Anterior cingulate cortex (tissue), 58 donors: ENCODE measurements around the gene ULK2.
"Not testable (repeated sequence)": the region's sequence is repeated elsewhere in the genome, so short reads cannot be mapped to it uniquely, and the experiment has no call there.

ENCODE experiments used
- DNase-seq, 58 donors: peaks; one replicate each; lab custom pipeline; 2025; lab: John Stamatoyannopoulos, UW

Gene ULK2

GRCh38 chr17:19867329-19868078 lies at the start of gene ULK2:
Gene ULK2 (minus strand): TSS chr17:19867936. CDS start chr17:19867417, 519 bp downstream.
- DNase-seq, result peak in 51 of 58 donors; percentile 16 to 75 (median 60)

- no peak for DNase-seq
Observed at GRCh38 chr17:19915245-19915978, 47.7 kb upstream of the ULK2 start.

- DNase-seq, result no peak
Observed at GRCh38 chr17:19911033-19911432, 43.3 kb upstream of the ULK2 start.

GRCh38 chr17:19909139-19909538 lies 41.4 kb upstream of the ULK2 start:
- no peak for DNase-seq

GRCh38 chr17:19905502-19905901 lies 37.8 kb upstream of the ULK2 start:
- DNase-seq, result no peak

- DNase-seq, result peak in 26 of 58 donors; percentile 3 to 47 (median 18)
Observed at GRCh38 chr17:19904924-19905323, 37.2 kb upstream of the ULK2 start.

GRCh38 chr17:19904412-19904811 lies 36.7 kb upstream of the ULK2 start:
- no peak for DNase-seq

GRCh38 chr17:19900809-19901208 lies 33.1 kb upstream of the ULK2 start:
- no peak for DNase-seq

- no peak for DNase-seq
Observed at GRCh38 chr17:19897903-19898302, 30.2 kb upstream of the ULK2 start.

GRCh38 chr17:19897090-19897837 lies 29.5 kb upstream of the ULK2 start:
- DNase-seq, result no peak

GRCh38 chr17:19896679-19897078 lies 28.9 kb upstream of the ULK2 start:
- DNase-seq, result no peak

- DNase-seq, result not testable (repeated sequence)
Observed at GRCh38 chr17:19890554-19890953, 22.8 kb upstream of the ULK2 start.

GRCh38 chr17:19890001-19890400 lies 22.3 kb upstream of the ULK2 start:
- DNase-seq, result not testable (repeated sequence)

GRCh38 chr17:19886116-19886515 lies 18.4 kb upstream of the ULK2 start:
- DNase-seq, result no peak

GRCh38 chr17:19883537-19884215 lies 15.9 kb upstream of the ULK2 start:
- DNase-seq, result no peak

GRCh38 chr17:19880393-19880792 lies 12.7 kb upstream of the ULK2 start:
- DNase-seq, result no peak

- DNase-seq, result peak in 1 of 58 donors; percentile 3
Observed at GRCh38 chr17:19877364-19877945, 9.7 kb upstream of the ULK2 start.

GRCh38 chr17:19876529-19877161 lies 8.9 kb upstream of the ULK2 start:
- peak in 38 of 58 donors; percentile 5 to 68 (median 30) for DNase-seq

GRCh38 chr17:19874256-19874655 lies 6.5 kb upstream of the ULK2 start:
- DNase-seq, result no peak

- DNase-seq, result no peak
Observed at GRCh38 chr17:19873346-19873745, 5.6 kb upstream of the ULK2 start.
